NT2/D1 (cell line): ENCODE data around the gene HINFP.

ENCODE experiments used
- YY1 ChIP-seq: IDR thresholded peaks from 2 replicates; pipeline ENCODE4 v1.6.1; 2011; ENCODE audit not compliant: insufficient read length, insufficient read depth
- ZNF274 ChIP-seq: IDR thresholded peaks from 2 replicates; pipeline ENCODE4 v1.6.1; 2011; ENCODE audit warnings: mild to moderate bottlenecking, low read depth, low read length

DNA sequence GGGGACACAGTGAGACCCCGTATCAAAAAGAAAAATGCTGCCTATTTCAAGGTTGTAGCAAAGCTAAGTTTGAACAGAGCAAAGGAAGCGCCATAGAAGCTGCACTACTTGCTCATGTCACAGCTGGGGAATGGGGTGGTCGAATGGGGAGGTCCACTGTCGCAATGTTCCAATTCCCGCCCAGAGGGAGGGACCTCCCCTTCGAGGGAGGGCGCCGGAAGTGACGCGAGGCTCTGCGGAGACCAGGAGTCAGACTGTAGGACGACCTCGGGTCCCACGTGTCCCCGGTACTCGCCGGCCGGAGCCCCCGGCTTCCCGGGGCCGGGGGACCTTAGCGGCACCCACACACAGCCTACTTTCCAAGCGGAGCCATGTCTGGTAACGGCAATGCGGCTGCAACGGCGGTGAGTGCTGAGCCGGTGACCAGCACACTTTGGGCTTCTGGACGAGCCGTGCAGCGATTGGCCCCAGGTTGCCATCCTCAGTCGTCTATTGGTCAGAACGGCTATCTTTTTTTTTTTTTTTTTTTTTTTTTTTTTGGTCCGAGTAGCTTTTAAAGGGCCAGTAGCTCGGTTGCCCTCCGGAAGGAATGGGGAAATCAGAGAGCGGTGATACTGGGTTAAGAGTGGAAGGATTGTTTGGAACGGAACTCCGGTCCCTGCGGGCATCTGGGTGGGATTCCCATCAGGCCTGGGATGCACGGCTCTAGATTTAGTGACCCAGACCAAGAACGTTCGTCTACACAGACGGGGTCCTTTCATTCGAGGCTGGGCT is 36.5 kb upstream of the HINFP start, which contains the start of gene HMBS:
- TF ChIP-seq ZNF274 (no peak), YY1 (no peak)
